ENCODE data around the gene MYO3A. TPM values are rescaled to one million over a fixed set of nuclear protein-coding genes. Genes with fewer than 3 reads are reported as not detected.

The MYO3A gene
- total RNA-seq, 4 donors from 2014 or later = 0.35 to 3.1 (median 1.9) TPM

DNA sequence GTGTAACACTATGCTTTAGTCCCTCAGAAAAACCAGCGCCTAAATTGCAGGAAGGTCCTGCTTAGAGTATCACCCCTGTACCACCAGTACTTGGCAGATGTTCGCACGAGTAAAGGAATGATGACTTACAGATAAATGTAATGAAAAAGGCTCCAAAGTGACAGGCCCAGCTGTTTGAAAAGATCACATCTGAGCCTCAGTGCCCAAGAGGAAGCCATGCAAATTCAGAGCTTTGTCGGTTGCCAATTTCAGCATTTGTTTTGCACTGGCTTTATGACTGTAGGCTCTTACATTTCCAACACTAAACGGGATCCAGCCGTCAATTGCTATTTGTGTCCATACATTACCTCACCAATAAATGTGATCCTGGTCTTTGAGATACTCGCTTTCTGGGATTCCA, 222.0 kb downstream of the MYO3A start:
- no peaks in the 10 kb centered on the region for H3K27me3 ChIP-seq
- intact Hi-C loops (cut with DNase I) = no loop called here
- TF ChIP-seq POLR2A (IDR thresholded peaks at IDR 0.05) = no peak
- TF ChIP-seq, protein P1, sequence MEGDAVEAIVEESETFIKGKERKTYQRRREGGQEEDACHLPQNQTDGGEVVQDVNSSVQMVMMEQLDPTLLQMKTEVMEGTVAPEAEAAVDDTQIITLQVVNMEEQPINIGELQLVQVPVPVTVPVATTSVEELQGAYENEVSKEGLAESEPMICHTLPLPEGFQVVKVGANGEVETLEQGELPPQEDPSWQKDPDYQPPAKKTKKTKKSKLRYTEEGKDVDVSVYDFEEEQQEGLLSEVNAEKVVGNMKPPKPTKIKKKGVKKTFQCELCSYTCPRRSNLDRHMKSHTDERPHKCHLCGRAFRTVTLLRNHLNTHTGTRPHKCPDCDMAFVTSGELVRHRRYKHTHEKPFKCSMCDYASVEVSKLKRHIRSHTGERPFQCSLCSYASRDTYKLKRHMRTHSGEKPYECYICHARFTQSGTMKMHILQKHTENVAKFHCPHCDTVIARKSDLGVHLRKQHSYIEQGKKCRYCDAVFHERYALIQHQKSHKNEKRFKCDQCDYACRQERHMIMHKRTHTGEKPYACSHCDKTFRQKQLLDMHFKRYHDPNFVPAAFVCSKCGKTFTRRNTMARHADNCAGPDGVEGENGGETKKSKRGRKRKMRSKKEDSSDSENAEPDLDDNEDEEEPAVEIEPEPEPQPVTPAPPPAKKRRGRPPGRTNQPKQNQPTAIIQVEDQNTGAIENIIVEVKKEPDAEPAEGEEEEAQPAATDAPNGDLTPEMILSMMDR (IDR thresholded peaks at IDR 0.05) = no peak
- H3K4me3 ChIP-seq = no peak overlapping the region
- H3K4me1 ChIP-seq = no peaks in the 10 kb centered on the region
- no peaks in the 10 kb centered on the region for H3K36me3 ChIP-seq
- DNase-seq = no peak
- no peaks in the 10 kb centered on the region for H3K9me3 ChIP-seq
- WGBS, 2 donors = 73 to 84% methylated on average over 7 of the region's 7 CpGs
- no peak overlapping the region for H3K27ac ChIP-seq

DNA sequence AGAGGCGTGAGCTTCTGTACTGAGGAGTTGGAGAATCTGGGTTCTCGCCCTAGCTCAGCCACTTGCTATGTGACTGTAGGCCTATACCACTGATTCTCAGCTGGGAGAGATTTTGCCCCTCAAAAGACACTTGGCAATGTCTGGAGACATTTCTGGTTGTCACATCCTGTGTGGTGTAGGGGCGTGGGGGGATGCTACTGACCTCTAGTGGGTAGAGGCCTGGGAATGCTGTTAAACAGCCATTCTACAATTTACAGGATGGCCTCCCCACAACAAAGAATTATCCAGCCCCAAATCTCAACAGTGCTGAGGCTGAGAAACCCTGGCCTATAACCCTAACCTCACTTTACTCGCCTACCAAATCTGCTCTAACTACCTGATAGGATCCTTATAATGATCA, 223.7 kb downstream of the MYO3A start:
- Histone ChIP-seq H3K27me3 (no peaks in the 10 kb centered on the region), H3K27ac (no peak overlapping the region), H3K36me3 (no peaks in the 10 kb centered on the region), H3K4me1 (no peaks in the 10 kb centered on the region), H3K9me3 (no peaks in the 10 kb centered on the region), H3K4me3 (no peak overlapping the region)
- TF ChIP-seq, protein P1 (IDR thresholded peaks at IDR 0.05) = no peak
- no peak for TF ChIP-seq POLR2A (IDR thresholded peaks at IDR 0.05)
- 62 to 64% methylated on average over 4 of the region's 4 CpGs for WGBS, 2 donors
- intact Hi-C loops (cut with DNase I) = no loop called here
- no peak for DNase-seq

DNA sequence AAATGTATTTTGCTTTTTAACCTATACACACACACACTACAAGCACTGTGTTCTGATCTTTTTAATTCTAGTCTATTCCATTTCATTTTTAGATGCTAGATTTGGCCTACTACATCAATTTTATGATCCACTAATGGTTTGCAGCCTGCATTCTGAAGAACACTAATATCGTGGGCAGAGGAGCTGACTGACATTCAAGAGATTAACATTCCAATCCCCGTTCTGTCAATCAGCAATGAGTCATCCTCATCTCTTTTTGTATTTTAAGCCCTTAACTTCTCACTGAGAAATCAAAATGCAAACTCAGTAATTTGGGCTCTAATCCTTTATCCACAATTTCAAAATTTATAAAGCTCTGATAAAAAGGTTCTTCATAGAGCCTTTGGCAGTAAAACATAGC, 235.4 kb downstream of the MYO3A start:
- no peaks in the 10 kb centered on the region for H3K9me3 ChIP-seq
- H3K4me1 ChIP-seq = no peaks in the 10 kb centered on the region
- TF ChIP-seq POLR2A (IDR thresholded peaks at IDR 0.05) = no peak
- TF ChIP-seq, protein P1 (IDR thresholded peaks at IDR 0.05) = no peak
- H3K36me3 ChIP-seq = no peaks in the 10 kb centered on the region
- 29 to 33% methylated on average over 2 of the region's 2 CpGs for WGBS, 2 donors
- intact Hi-C loops (cut with DNase I) = no loop called here
- no peak overlapping the region for H3K27ac ChIP-seq
- H3K27me3 ChIP-seq = no peaks in the 10 kb centered on the region
- no peak overlapping the region for H3K4me3 ChIP-seq
- no peak for DNase-seq

GRCh38 chr10:26172131-26172530, 238.1 kb downstream of the MYO3A start:
- H3K27me3 ChIP-seq = no peaks in the 10 kb centered on the region
- intact Hi-C loops (cut with DNase I) = no loop called here
- WGBS, 2 donors = 60 to 62% methylated on average over 4 to 7 of the region's 7 CpGs
- no peak for DNase-seq
- H3K4me3 ChIP-seq = no peak overlapping the region
- H3K36me3 ChIP-seq = no peaks in the 10 kb centered on the region
- H3K27ac ChIP-seq = no peak overlapping the region
- TF ChIP-seq, protein P1 (IDR thresholded peaks at IDR 0.05) = no peak
- no peak for TF ChIP-seq POLR2A (IDR thresholded peaks at IDR 0.05)
- no peaks in the 10 kb centered on the region for H3K4me1 ChIP-seq
- no peaks in the 10 kb centered on the region for H3K9me3 ChIP-seq

- Histone ChIP-seq H3K4me1 (no peaks in the 10 kb centered on the region), H3K36me3 (no peaks in the 10 kb centered on the region), H3K27ac (no peak overlapping the region), H3K9me3 (no peaks in the 10 kb centered on the region), H3K27me3 (no peaks in the 10 kb centered on the region), H3K4me3 (no peak overlapping the region)
- WGBS, 2 donors = 58 to 70% methylated on average over 1 to 2 of the region's 2 CpGs
- DNase-seq = no peak
- TF ChIP-seq POLR2A (IDR thresholded peaks at IDR 0.05) = no peak
- TF ChIP-seq, protein P1 (IDR thresholded peaks at IDR 0.05) = no peak
- intact Hi-C loops (cut with DNase I) = no loop called here
These were observed 239.8 kb downstream of the MYO3A start for GRCh38 chr10:26173837-26174236.

Data from esophagus squamous epithelium (tissue), 5 donors.